HG02870 (cell line): Measurements from ENCODE around the gene LPP.

Experiments used
- ATAC-seq: cut with Tn5 transposase; IDR thresholded peaks from one replicate; pipeline ENCODE4 v1.9.1; 2021; ENCODE audit warnings: mild to moderate bottlenecking, moderate library complexity; ENCODE audit not compliant: unreplicated experiment

The LPP gene

GRCh38 chr3:188925376-188925775 lies 771.4 kb downstream of the LPP start:
- no peak for ATAC-seq

- ATAC-seq: no peak
Observed at GRCh38 chr3:188926111-188926510, 772.2 kb downstream of the LPP start.

- ATAC-seq: no peak
Observed at GRCh38 chr3:188926741-188927511, 773.0 kb downstream of the LPP start.

- ATAC-seq: no peak
Observed at GRCh38 chr3:188927971-188928370, 774.0 kb downstream of the LPP start.

GRCh38 chr3:188929137-188929536 lies 775.2 kb downstream of the LPP start:
- no peak for ATAC-seq

- ATAC-seq: no peak
Observed at GRCh38 chr3:188931036-188931435, 777.1 kb downstream of the LPP start.

GRCh38 chr3:188931531-188931930 lies 777.6 kb downstream of the LPP start:
- no peak for ATAC-seq

GRCh38 chr3:188934989-188935388 lies 781.0 kb downstream of the LPP start:
- ATAC-seq: no peak

GRCh38 chr3:188936597-188937107 lies 782.7 kb downstream of the LPP start:
- no peak for ATAC-seq

- no peak for ATAC-seq
Observed at GRCh38 chr3:188937389-188937788, 783.4 kb downstream of the LPP start.

- no peak for ATAC-seq
Observed at GRCh38 chr3:188938999-188939398, 785.0 kb downstream of the LPP start.

- no peak for ATAC-seq
Observed at GRCh38 chr3:188939814-188940572, 786.0 kb downstream of the LPP start.
